Thyroid gland (tissue), 4 donors: ENCODE measurements around the gene ZBTB32. TPM values are rescaled to one million over a fixed set of nuclear protein-coding genes. Genes with fewer than 3 reads are reported as not detected.
A peak's percentile ranks its signal among the peaks of the same experiment; 100 is the strongest.

ENCODE experiments used
- DNase-seq, 2 donors: peaks; one replicate each; pipeline ENCODE4 v3.0.0-alpha.2; 2019
- H3K27ac ChIP-seq, 3 donors: fragments of 200-600 bp; sonication (generic); 1 replicate in 2 of 3; 2 replicates in 1 of 3; pipeline ENCODE4 v1.5.1; 2016 to 2019; ENCODE audit warnings: mild to moderate bottlenecking in 1 of 3, moderate library complexity in 1 of 3
- H3K27me3 ChIP-seq: fragments of 200-600 bp; sonication (generic); one replicate; pipeline ENCODE4 v1.5.1; 2019
- H3K36me3 ChIP-seq, 2 donors: fragments of 200-600 bp; sonication (generic); one replicate each; pipeline ENCODE4 v1.5.1; 2016 to 2019
- H3K4me1 ChIP-seq, 2 donors: fragments of 200-600 bp; sonication (generic); one replicate each; pipeline ENCODE4 v1.5.1; 2017 to 2019
- H3K4me3 ChIP-seq, 3 donors: fragments of 200-600 bp; sonication (generic); replicated peaks in 1 of 3; 1 replicate in 2 of 3; 2 replicates in 1 of 3; pipeline ENCODE4 v1.5.1; 2016; ENCODE audit warnings: mild to moderate bottlenecking in 1 of 3
- H3K9me3 ChIP-seq: fragments of 200-600 bp; sonication (generic); one replicate; pipeline ENCODE4 v1.5.1; 2017
- POLR2A ChIP-seq, 2 donors: fragments of 450-650 bp; IDR thresholded peaks; one replicate each; pipeline ENCODE4 v1.6.1; 2017; ENCODE audit warnings: antibody characterized with exemption in 2 of 2, mild to moderate bottlenecking in 2 of 2, moderate library complexity in 1 of 2
- WGBS, 2 donors: methylation state at CpG; one replicate each; pipeline ENCODE4 v1.1.5; 2017; 5-methylcytosine and 5-hydroxymethylcytosine counted together
- intact Hi-C: fragments of 100-400 bp; cut with DNase I; formaldehyde crosslinking; loops from one replicate; pipeline ENCODE4 v1.15.1; 2023
- total RNA-seq, 4 donors: library from RNA; depleted of rRNA; stranded (reverse); fragments of >200 nt; gene quantifications; one replicate each; pipeline ENCODE4 v1.2.3, GENCODE V29; 2016
- TF ChIP-seq, protein P1 (sequence below), 6 experiments: fragments of 200-600 bp in 3 of 6; fragments of 450-650 bp in 3 of 6; sonication (generic) in 3 of 6; IDR thresholded peaks; one replicate each; pipeline ENCODE4 v1.5.1; 2016 to 2019; ENCODE audit warnings: antibody characterized with exemption in 6 of 6, mild to moderate bottlenecking in 2 of 6, inconsistent platforms in 1 of 6, moderate library complexity in 1 of 6

ZBTB32 gene
- total RNA-seq, 4 donors from 2014 or later, result not detected

DNA sequence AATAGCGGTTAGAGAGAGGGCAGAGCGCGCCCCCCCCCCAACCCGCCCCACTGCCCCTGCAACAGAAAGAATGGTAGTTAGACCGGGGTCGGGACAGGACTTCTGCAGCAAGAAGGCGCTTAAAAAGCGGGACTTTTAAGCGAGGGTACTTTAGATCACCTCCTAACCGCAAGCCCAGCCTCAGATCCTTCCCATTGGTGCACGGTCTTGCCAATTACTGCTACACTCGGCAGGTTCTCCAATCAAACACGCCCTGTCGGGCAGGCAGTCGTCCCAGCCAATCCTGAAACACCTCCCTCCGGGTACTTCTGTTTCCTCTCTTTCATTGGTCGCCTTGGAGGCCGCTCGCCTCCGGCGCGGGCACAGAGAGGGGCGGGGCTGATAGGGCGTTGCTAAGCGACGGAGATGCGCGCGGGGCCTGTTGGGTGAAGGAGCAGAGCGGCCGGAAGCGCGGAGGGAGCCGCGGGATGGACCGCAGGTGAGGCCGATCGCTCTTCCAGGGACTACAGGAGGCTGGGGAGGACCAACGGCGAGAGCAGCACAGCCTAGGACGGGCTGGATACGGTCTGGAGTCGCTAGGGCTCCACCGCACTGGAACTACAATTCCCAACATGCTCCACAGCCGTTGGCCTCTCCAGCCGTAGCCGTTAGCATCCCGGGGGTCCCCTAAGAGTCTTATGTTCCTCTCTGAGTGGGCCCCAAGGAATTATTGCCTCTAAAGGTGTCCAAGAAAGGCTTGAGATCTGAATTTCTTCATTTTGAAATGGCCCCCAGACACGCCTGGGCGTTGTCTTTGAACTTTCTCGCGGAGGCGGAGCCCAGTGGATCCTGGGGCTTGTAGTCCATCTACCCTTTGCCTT, 53.6 kb downstream of the ZBTB32 start, which contains the start of gene PROSER3:
TSS of gene PROSER3 (plus strand) at position 428 of the 860 bp plus-strand sequence. CDS start at position 468, 40 bp downstream.
- peaks cover 13 to 20% of the 10 kb centered on the region in 2 donors for H3K4me1 ChIP-seq
- DNase-seq, result peak; percentile 99
- intact Hi-C loops, result loop anchor here (10.0 kb wide), 1 partner anchor 177 kb away; the partner anchor contains the start of gene LRFN3

DNA sequence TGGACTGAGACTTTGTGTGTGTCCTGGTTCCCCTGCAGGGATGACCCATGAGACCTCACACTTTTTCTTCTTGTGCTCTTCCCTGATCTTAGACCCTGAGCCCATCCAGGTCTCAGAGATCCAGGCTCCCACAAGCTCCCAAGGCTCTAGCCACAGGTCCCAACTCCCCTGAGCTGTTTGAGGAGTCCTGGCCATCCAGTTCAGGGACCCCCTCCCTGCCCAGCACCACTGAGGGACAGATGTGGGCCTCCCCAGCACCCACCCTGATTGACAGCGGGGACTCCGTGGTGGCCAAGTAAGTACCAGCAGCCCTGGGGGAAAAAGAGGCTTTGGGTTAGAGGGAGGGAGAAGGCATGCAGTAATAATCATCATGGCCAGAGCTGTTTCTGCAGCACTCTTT, 55.3 kb downstream of the ZBTB32 start:
- intact Hi-C loops, result loop anchor here (10.0 kb wide), 1 partner anchor 175 kb away; the partner anchor contains the start of gene LRFN3
- no peak for DNase-seq
- TF ChIP-seq, protein P1, sequence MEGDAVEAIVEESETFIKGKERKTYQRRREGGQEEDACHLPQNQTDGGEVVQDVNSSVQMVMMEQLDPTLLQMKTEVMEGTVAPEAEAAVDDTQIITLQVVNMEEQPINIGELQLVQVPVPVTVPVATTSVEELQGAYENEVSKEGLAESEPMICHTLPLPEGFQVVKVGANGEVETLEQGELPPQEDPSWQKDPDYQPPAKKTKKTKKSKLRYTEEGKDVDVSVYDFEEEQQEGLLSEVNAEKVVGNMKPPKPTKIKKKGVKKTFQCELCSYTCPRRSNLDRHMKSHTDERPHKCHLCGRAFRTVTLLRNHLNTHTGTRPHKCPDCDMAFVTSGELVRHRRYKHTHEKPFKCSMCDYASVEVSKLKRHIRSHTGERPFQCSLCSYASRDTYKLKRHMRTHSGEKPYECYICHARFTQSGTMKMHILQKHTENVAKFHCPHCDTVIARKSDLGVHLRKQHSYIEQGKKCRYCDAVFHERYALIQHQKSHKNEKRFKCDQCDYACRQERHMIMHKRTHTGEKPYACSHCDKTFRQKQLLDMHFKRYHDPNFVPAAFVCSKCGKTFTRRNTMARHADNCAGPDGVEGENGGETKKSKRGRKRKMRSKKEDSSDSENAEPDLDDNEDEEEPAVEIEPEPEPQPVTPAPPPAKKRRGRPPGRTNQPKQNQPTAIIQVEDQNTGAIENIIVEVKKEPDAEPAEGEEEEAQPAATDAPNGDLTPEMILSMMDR (IDR thresholded peaks at IDR 0.05), result no peak
- TF ChIP-seq POLR2A (IDR thresholded peaks at IDR 0.05), result no peak
- Histone ChIP-seq H3K4me3 (no peak overlapping the region), H3K36me3 (peaks cover 0 to 8% of the 10 kb centered on the region in 2 donors), H3K4me1 (peaks cover 13 to 20% of the 10 kb centered on the region in 2 donors), H3K27me3 (no peaks in the 10 kb centered on the region), H3K9me3 (no peaks in the 10 kb centered on the region), H3K27ac (no peak overlapping the region)
- 89 to 95% methylated on average over 2 of the region's 2 CpGs for WGBS, 2 donors

More for the DNA sequence above, 53.6 kb downstream of the ZBTB32 start, which contains the start of gene PROSER3:
- peaks cover 9 to 17% of the 10 kb centered on the region in 2 donors for H3K36me3 ChIP-seq
- no peaks in the 10 kb centered on the region for H3K9me3 ChIP-seq
- peak within 1 kb of the TSS; percentile 38 to 89 (median 62) for H3K4me3 ChIP-seq
- TF ChIP-seq, protein P1 (IDR thresholded peaks at IDR 0.05), result no peak
- TF ChIP-seq POLR2A (IDR thresholded peaks at IDR 0.05), result peak; percentile 55 to 74
- peak within 1 kb of the TSS; percentile 82 to 96 (median 89) for H3K27ac ChIP-seq
- no peaks in the 10 kb centered on the region for H3K27me3 ChIP-seq
- 0 to 1% methylated on average over 19 to 41 of the region's 53 CpGs for WGBS, 2 donors

DNA sequence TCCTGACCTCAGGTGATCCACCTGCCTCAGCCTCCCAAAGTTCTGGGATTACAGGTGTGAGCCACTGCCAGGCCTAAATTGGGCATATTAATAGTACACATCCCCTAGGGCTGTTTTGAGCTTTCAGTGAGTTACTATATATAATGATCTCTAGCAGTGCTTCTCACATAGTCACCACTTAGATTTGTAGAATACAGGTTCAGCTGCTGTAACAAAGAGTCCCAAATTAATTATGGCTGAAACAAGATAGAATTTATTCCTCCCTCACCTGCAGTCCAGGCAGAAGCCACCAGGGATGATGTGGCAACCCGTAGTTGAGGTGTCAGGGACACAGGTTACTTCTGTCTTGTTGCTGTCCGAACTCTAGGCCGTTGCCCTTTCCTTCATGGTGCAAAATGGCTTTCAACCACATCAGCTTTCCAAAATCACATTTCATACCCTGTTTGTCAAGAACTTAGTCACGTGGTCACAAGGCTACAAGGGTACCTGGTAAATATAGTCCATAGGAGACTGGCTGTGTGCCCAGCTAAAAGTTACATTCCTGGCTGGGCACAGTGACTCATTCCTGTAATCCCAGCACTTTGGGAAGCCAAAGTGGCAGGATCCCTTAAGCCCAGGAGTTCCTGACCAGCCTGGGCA, 56.5 kb downstream of the ZBTB32 start:
- WGBS, 2 donors, result 92 to 97% methylated on average over 3 to 4 of the region's 4 CpGs
- Histone ChIP-seq H3K4me3 (no peak overlapping the region), H3K36me3 (peaks cover 0 to 12% of the 10 kb centered on the region in 2 donors)

DNA sequence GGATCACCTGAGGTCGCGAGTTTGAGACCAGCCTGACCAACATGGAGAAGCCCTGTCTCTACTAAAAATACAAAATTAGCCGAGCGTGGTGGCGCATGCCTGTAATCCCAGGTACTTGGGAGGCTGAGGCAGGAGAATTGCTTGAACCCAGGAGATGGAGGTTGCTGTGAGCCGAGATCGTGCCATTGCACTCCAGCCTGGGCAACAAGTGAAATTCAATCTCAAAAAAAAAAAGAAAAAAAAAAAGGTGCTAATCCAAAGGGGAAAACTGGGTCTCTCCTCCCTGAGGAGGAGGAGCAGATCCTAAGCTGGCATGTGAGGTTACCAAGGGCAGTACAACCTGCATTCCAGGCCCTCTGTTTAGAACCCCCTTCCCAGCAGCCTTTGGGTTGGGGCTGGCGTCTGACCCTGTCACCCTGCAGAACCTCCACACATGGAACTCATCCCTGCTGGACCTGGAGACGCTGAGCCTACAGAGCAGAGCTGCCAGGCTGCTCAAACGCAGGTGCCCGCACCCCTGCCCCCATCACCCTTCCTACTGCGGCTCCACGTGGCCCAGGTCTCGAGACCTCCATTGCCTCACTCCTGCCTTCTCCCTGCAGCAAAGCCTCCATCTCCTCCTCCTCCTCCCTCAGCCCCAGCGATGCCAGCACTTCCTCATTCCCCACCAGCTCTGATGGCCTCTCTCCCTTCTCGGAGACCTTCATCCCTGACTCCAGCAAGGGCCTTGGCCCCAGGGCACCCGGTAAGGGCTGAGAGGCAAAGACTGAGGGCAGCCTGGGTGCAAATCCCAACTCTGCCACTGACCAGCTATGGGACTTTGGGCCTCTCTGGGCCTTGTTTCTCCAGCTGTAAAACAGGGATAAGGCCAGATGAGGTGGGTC, 60.3 kb downstream of the ZBTB32 start:
- 95 to 97% methylated on average over 17 of the region's 17 CpGs for WGBS, 2 donors

More for the DNA sequence above, 56.5 kb downstream of the ZBTB32 start:
- Histone ChIP-seq H3K4me1 (peaks cover 13 to 20% of the 10 kb centered on the region in 2 donors), H3K27ac (no peak overlapping the region), H3K9me3 (no peaks in the 10 kb centered on the region), H3K27me3 (no peaks in the 10 kb centered on the region)
- no peak for DNase-seq
- intact Hi-C loops, result no loop called here
- no peak for TF ChIP-seq POLR2A (IDR thresholded peaks at IDR 0.05)
- TF ChIP-seq, protein P1 (IDR thresholded peaks at IDR 0.05), result no peak

More for the DNA sequence above, 60.3 kb downstream of the ZBTB32 start:
- Histone ChIP-seq H3K4me1 (peaks cover 7 to 8% of the 10 kb centered on the region in 2 donors), H3K4me3 (no peak overlapping the region), H3K36me3 (peaks cover 0 to 12% of the 10 kb centered on the region in 2 donors), H3K27ac (no peak overlapping the region), H3K27me3 (no peaks in the 10 kb centered on the region), H3K9me3 (no peaks in the 10 kb centered on the region)
- intact Hi-C loops, result no loop called here
- TF ChIP-seq, protein P1 (IDR thresholded peaks at IDR 0.05), result no peak
- TF ChIP-seq POLR2A (IDR thresholded peaks at IDR 0.05), result no peak
- no peak for DNase-seq

Other genes starting within 250 kb of the ZBTB32 start
- 1 to 10 TPM in 1 of 4 donors, not detected in 3; 2.7 TPM for gene KRTDAP, start 214.1 kb upstream of the ZBTB32 start, total RNA-seq
- gene DMKN, start 190.9 kb upstream of the ZBTB32 start, total RNA-seq, result 100 to 1,000 TPM; 164 to 348 (median 213) TPM
- 1 to 10 TPM in 1 of 4 donors, not detected in 3; 1.2 TPM for gene SBSN, start 176.2 kb upstream of the ZBTB32 start, total RNA-seq
- 1 to 10 TPM in 1 of 4 donors, not detected in 3; 1.6 TPM for gene GAPDHS, start 171.1 kb upstream of the ZBTB32 start, total RNA-seq
- gene TMEM147, start 158.9 kb upstream of the ZBTB32 start, total RNA-seq, result 100 to 1,000 TPM; 186 to 202 (median 188) TPM
- gene ATP4A, start 140.9 kb upstream of the ZBTB32 start, total RNA-seq, result 1 to 10 TPM in 1 of 4 donors, under 1 TPM in 3; 0.27 to 1.9 (median 0.33) TPM
- not detected for gene PMIS2, start 118.4 kb upstream of the ZBTB32 start, total RNA-seq
- 10 to 100 TPM in 3 of 4 donors, 1 to 10 TPM in 1; 7.9 to 17.8 (median 10.2) TPM for gene HAUS5, start 91.8 kb upstream of the ZBTB32 start, total RNA-seq
- gene RBM42, start 75.5 kb upstream of the ZBTB32 start, total RNA-seq, result 10 to 100 TPM; 49.4 to 90.9 (median 65.6) TPM
- gene ETV2, start 62.8 kb upstream of the ZBTB32 start, total RNA-seq, result under 1 TPM in 1 of 4 donors, not detected in 3; 0.56 TPM
- gene COX6B1, start 56.2 kb upstream of the ZBTB32 start, total RNA-seq, result 100 to 1,000 TPM; 139 to 941 (median 369) TPM
- gene UPK1A, start 38.0 kb upstream of the ZBTB32 start, total RNA-seq, result not detected
- gene KMT2B, start 13.4 kb downstream of the ZBTB32 start, total RNA-seq, result 10 to 100 TPM; 12.4 to 29.4 (median 19.7) TPM
- gene IGFLR1, start 37.9 kb downstream of the ZBTB32 start, total RNA-seq, result 1 to 10 TPM; 5.2 to 6.1 (median 5.9) TPM
- 10 to 100 TPM; 29.7 to 51.7 (median 36.8) TPM for gene U2AF1L4, start 40.9 kb downstream of the ZBTB32 start, total RNA-seq
- gene PSENEN, start 41.1 kb downstream of the ZBTB32 start, total RNA-seq, result 10 to 100 TPM; 34.0 to 73.8 (median 40.5) TPM
- gene LIN37, start 44.0 kb downstream of the ZBTB32 start, total RNA-seq, result 10 to 100 TPM in 2 of 4 donors, 1 to 10 TPM in 2; 8.2 to 21.5 (median 14.1) TPM
- gene HSPB6, start 52.5 kb downstream of the ZBTB32 start, total RNA-seq, result 10 to 100 TPM; 17.3 to 31.8 (median 23.1) TPM
- 10 to 100 TPM in 3 of 4 donors, 1 to 10 TPM in 1; 8.2 to 34.3 (median 13.2) TPM for gene PROSER3, start 53.6 kb downstream of the ZBTB32 start, total RNA-seq
- 10 to 100 TPM in 3 of 4 donors, 1 to 10 TPM in 1; 4.2 to 16.0 (median 13.0) TPM for gene ARHGAP33, start 71.0 kb downstream of the ZBTB32 start, total RNA-seq
- not detected for gene PRODH2, start 108.3 kb downstream of the ZBTB32 start, total RNA-seq
- gene NPHS1, start 147.9 kb downstream of the ZBTB32 start, total RNA-seq, result not detected
- under 1 TPM in 2 of 4 donors, not detected in 2; 0.20 to 0.33 TPM for gene KIRREL2, start 152.4 kb downstream of the ZBTB32 start, total RNA-seq
- gene APLP1, start 164.0 kb downstream of the ZBTB32 start, total RNA-seq, result 1 to 10 TPM in 2 of 4 donors, under 1 TPM in 2; 0.67 to 5.3 (median 2.8) TPM
- gene NFKBID, start 196.0 kb downstream of the ZBTB32 start, total RNA-seq, result 10 to 100 TPM in 3 of 4 donors, 1 to 10 TPM in 1; 7.0 to 56.7 (median 16.9) TPM
- 1 to 10 TPM in 2 of 4 donors, not detected in 2; 1.4 to 4.4 TPM for gene HCST, start 198.0 kb downstream of the ZBTB32 start, total RNA-seq
- 10 to 100 TPM; 10.1 to 80.4 (median 27.5) TPM for gene TYROBP, start 203.7 kb downstream of the ZBTB32 start, total RNA-seq
- gene LRFN3, start 231.8 kb downstream of the ZBTB32 start, total RNA-seq, result 10 to 100 TPM in 3 of 4 donors, 1 to 10 TPM in 1; 7.1 to 15.5 (median 11.1) TPM